Activated CD4-positive, alpha-beta T cell treated with anti-CD3 and anti-CD28 coated beads, Interleukin-2, amount 10 ng/mL, durations not matched to agents 24 days and 14 days (primary cell): Measurements from ENCODE around the gene FGF2. TPM values are rescaled to one million over a fixed set of nuclear protein-coding genes. Genes with fewer than 3 reads are reported as not detected.

Experiments
- DNase-seq: peaks from one replicate; pipeline ENCODE4 v3.0.0; 2022
- H3K27ac Mint-ChIP-seq: one replicate; pipeline ENCODE4 v1.8.0; 2022; ENCODE audit warnings: mild to moderate bottlenecking, mixed read lengths
- H3K27me3 Mint-ChIP-seq: one replicate; pipeline ENCODE4 v1.8.0; 2022; ENCODE audit warnings: mixed read lengths
- H3K36me3 Mint-ChIP-seq: one replicate; pipeline ENCODE4 v1.8.0; 2022; ENCODE audit warnings: low read depth, mild to moderate bottlenecking, mixed read lengths
- H3K4me1 Mint-ChIP-seq: one replicate; pipeline ENCODE4 v1.8.0; 2021; ENCODE audit warnings: mixed read lengths
- H3K4me3 Mint-ChIP-seq: one replicate; pipeline ENCODE4 v1.8.0; 2022; ENCODE audit warnings: mild to moderate bottlenecking, moderate library complexity, mixed read lengths
- H3K9me3 Mint-ChIP-seq: one replicate; pipeline ENCODE4 v1.8.0; 2021; ENCODE audit warnings: mixed read lengths
- intact Hi-C: fragments of 100-400 bp; cut with micrococcal nuclease; formaldehyde crosslinking; loops from one replicate; pipeline ENCODE4 v1.15.1; 2023
- total RNA-seq: library from RNA; stranded (reverse); gene quantifications from 2 replicates; pipeline ENCODE4 v1.2.3, GENCODE V29; 2022

The FGF2 gene
- total RNA-seq, 1 donor from 2014 or later, result 13.8 TPM

GRCh38 chr4:122873146-122873545, 46.5 kb downstream of the FGF2 start:
- H3K27me3 Mint-ChIP-seq, result peaks cover 32% of the 10 kb centered on the region
- intact Hi-C loops, result no loop called here
- no peak overlapping the region for H3K27ac Mint-ChIP-seq
- H3K9me3 Mint-ChIP-seq, result peaks cover 12% of the 10 kb centered on the region
- no peak overlapping the region for H3K4me3 Mint-ChIP-seq
- no peak for DNase-seq
- H3K4me1 Mint-ChIP-seq, result peaks cover 4% of the 10 kb centered on the region
- no peaks in the 10 kb centered on the region for H3K36me3 Mint-ChIP-seq

- no peak overlapping the region for H3K4me3 Mint-ChIP-seq
- H3K9me3 Mint-ChIP-seq, result peaks cover 16% of the 10 kb centered on the region
- intact Hi-C loops, result no loop called here
- peaks cover 31% of the 10 kb centered on the region for H3K27me3 Mint-ChIP-seq
- peaks cover 5% of the 10 kb centered on the region for H3K36me3 Mint-ChIP-seq
- no peak for DNase-seq
- H3K27ac Mint-ChIP-seq, result no peak overlapping the region
- H3K4me1 Mint-ChIP-seq, result no peaks in the 10 kb centered on the region
Measured at GRCh38 chr4:122873821-122874593, 47.4 kb downstream of the FGF2 start.

- H3K9me3 Mint-ChIP-seq, result peaks cover 16% of the 10 kb centered on the region
- no peak overlapping the region for H3K4me3 Mint-ChIP-seq
- intact Hi-C loops, result no loop called here
- H3K36me3 Mint-ChIP-seq, result peaks cover 16% of the 10 kb centered on the region
- H3K27ac Mint-ChIP-seq, result no peak overlapping the region
- H3K4me1 Mint-ChIP-seq, result no peaks in the 10 kb centered on the region
- H3K27me3 Mint-ChIP-seq, result peaks cover 16% of the 10 kb centered on the region
- DNase-seq, result no peak
Measured at GRCh38 chr4:122875949-122876348, 49.3 kb downstream of the FGF2 start.

GRCh38 chr4:122876456-122876855, 49.8 kb downstream of the FGF2 start:
- Mint-ChIP-seq H3K4me1 (no peaks in the 10 kb centered on the region), H3K27ac (no peak overlapping the region), H3K4me3 (no peak overlapping the region), H3K36me3 (peaks cover 20% of the 10 kb centered on the region), H3K9me3 (peaks cover 20% of the 10 kb centered on the region), H3K27me3 (peaks cover 15% of the 10 kb centered on the region)
- intact Hi-C loops, result no loop called here
- DNase-seq, result no peak

- peaks cover 27% of the 10 kb centered on the region for H3K36me3 Mint-ChIP-seq
- peaks cover 21% of the 10 kb centered on the region for H3K9me3 Mint-ChIP-seq
- H3K27me3 Mint-ChIP-seq, result peaks cover 5% of the 10 kb centered on the region
- H3K4me3 Mint-ChIP-seq, result no peak overlapping the region
- no peak overlapping the region for H3K27ac Mint-ChIP-seq
- no peak for DNase-seq
- no peaks in the 10 kb centered on the region for H3K4me1 Mint-ChIP-seq
- intact Hi-C loops, result no loop called here
Measured at GRCh38 chr4:122879001-122879400, 52.4 kb downstream of the FGF2 start.

GRCh38 chr4:122882857-122883735, 56.5 kb downstream of the FGF2 start:
- H3K4me3 Mint-ChIP-seq, result no peak overlapping the region
- H3K4me1 Mint-ChIP-seq, result no peaks in the 10 kb centered on the region
- peaks cover 2% of the 10 kb centered on the region for H3K27me3 Mint-ChIP-seq
- no peak overlapping the region for H3K27ac Mint-ChIP-seq
- DNase-seq, result no peak
- peaks cover 21% of the 10 kb centered on the region for H3K9me3 Mint-ChIP-seq
- intact Hi-C loops, result no loop called here
- H3K36me3 Mint-ChIP-seq, result peaks cover 32% of the 10 kb centered on the region

GRCh38 chr4:122884499-122884898, 57.9 kb downstream of the FGF2 start:
- Mint-ChIP-seq H3K27me3 (no peaks in the 10 kb centered on the region), H3K9me3 (peaks cover 15% of the 10 kb centered on the region), H3K4me3 (no peak overlapping the region), H3K27ac (no peak overlapping the region), H3K36me3 (peaks cover 26% of the 10 kb centered on the region), H3K4me1 (no peaks in the 10 kb centered on the region)
- intact Hi-C loops, result no loop called here
- DNase-seq, result no peak

GRCh38 chr4:122889726-122890125, 63.1 kb downstream of the FGF2 start:
- H3K4me3 Mint-ChIP-seq, result no peak overlapping the region
- no peaks in the 10 kb centered on the region for H3K4me1 Mint-ChIP-seq
- no peaks in the 10 kb centered on the region for H3K9me3 Mint-ChIP-seq
- intact Hi-C loops, result no loop called here
- no peak overlapping the region for H3K27ac Mint-ChIP-seq
- no peaks in the 10 kb centered on the region for H3K27me3 Mint-ChIP-seq
- no peak for DNase-seq
- H3K36me3 Mint-ChIP-seq, result peaks cover 16% of the 10 kb centered on the region

- intact Hi-C loops, result no loop called here
- Mint-ChIP-seq H3K36me3 (peaks cover 18% of the 10 kb centered on the region), H3K4me3 (no peak overlapping the region)
Measured at GRCh38 chr4:122890147-122890795, 63.6 kb downstream of the FGF2 start.

GRCh38 chr4:122894827-122895226, 68.2 kb downstream of the FGF2 start:
- H3K36me3 Mint-ChIP-seq, result peaks cover 18% of the 10 kb centered on the region
- H3K27me3 Mint-ChIP-seq, result no peaks in the 10 kb centered on the region
- no peaks in the 10 kb centered on the region for H3K9me3 Mint-ChIP-seq
- DNase-seq, result no peak
- peaks cover 2% of the 10 kb centered on the region for H3K4me1 Mint-ChIP-seq
- no peak overlapping the region for H3K27ac Mint-ChIP-seq
- H3K4me3 Mint-ChIP-seq, result no peak overlapping the region
- intact Hi-C loops, result no loop called here

More at GRCh38 chr4:122890147-122890795, 63.6 kb downstream of the FGF2 start:
- H3K27me3 Mint-ChIP-seq, result no peaks in the 10 kb centered on the region
- no peaks in the 10 kb centered on the region for H3K9me3 Mint-ChIP-seq
- no peaks in the 10 kb centered on the region for H3K4me1 Mint-ChIP-seq
- no peak overlapping the region for H3K27ac Mint-ChIP-seq
- DNase-seq, result no peak

GRCh38 chr4:122895336-122895995, 68.8 kb downstream of the FGF2 start:
- no peak for DNase-seq
- peaks cover 2% of the 10 kb centered on the region for H3K4me1 Mint-ChIP-seq
- H3K27me3 Mint-ChIP-seq, result no peaks in the 10 kb centered on the region
- intact Hi-C loops, result no loop called here
- peaks cover 20% of the 10 kb centered on the region for H3K36me3 Mint-ChIP-seq
- H3K9me3 Mint-ChIP-seq, result no peaks in the 10 kb centered on the region
- no peak overlapping the region for H3K4me3 Mint-ChIP-seq
- no peak overlapping the region for H3K27ac Mint-ChIP-seq

GRCh38 chr4:122896270-122896669, 69.6 kb downstream of the FGF2 start:
- Mint-ChIP-seq H3K4me1 (peaks cover 2% of the 10 kb centered on the region), H3K36me3 (peaks cover 20% of the 10 kb centered on the region), H3K27ac (no peak overlapping the region), H3K27me3 (no peaks in the 10 kb centered on the region), H3K9me3 (no peaks in the 10 kb centered on the region), H3K4me3 (no peak overlapping the region)
- DNase-seq, result no peak
- intact Hi-C loops, result no loop called here

GRCh38 chr4:122898370-122899150, 71.9 kb downstream of the FGF2 start:
- Mint-ChIP-seq H3K36me3 (peaks cover 11% of the 10 kb centered on the region), H3K27ac (no peak overlapping the region), H3K4me1 (peaks cover 2% of the 10 kb centered on the region), H3K9me3 (no peaks in the 10 kb centered on the region), H3K27me3 (no peaks in the 10 kb centered on the region), H3K4me3 (no peak overlapping the region)
- no peak for DNase-seq
- intact Hi-C loops, result no loop called here
